ENCODE data around the gene EXOC3L1. TPM values are rescaled to one million over a fixed set of nuclear protein-coding genes. Genes with fewer than 3 reads are reported as not detected.
A peak's percentile ranks its signal among the peaks of the same experiment; 100 is the strongest.

The EXOC3L1 gene
- total and polyA plus RNA-seq, 2 of the 13 experiments (the other 11 are each of a cell fraction or from before 2014, with no cell fraction given), result 0.12 TPM; not detected in 1

DNA sequence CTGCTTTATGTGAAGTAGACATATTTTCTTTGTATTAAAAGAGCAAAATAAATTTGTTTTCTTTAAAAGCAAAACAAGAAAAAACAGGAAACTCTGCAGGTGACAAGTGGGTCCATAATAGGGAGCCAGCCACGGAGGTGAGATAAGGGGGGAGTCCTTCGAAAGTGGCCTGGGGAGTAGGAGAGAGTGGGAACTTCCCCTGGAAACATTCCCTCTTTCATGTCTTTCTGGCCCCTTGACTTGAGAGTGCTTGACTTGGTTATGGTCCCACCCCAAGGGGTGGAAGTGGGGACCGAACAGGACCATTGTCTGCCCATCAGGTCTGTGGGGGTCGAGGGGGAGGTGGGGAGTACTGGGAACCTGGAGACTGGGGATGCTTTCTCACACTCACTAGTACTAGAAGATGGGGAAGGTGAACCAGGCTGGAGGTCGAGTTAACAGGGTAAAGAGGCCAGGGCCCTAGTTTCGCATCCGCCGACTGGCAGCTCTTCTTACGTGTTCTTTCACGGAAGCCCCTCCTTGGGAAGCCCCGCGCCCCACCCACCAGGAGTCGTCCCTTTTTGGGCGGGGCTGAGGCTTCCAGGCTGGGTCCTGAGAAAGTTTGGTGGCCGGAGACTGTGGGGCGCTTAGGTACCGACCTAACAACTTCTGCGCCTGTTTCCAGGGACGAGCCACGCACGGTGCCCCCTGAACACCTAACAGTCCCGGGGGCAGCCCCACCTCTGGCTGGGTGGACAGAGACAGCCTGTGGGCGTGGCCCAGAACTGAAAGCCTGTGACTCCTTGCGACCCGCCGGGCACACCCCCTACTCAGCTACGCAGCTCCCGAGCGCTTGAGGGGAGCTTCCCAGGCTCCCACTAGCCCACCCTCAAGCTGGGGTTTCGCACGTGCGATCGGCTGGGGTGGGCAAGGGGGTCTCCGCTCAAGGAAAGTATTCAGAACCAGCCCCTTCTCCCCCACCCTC is 31.0 kb downstream of the EXOC3L1 start (continued):
- TF ChIP-seq SOX13 (IDR thresholded peaks at IDR 0.05) (no peak), SOX13 (CRISPR knock-in tag; conservative IDR thresholded peaks at IDR 0.05 in 1 of 2, IDR thresholded peaks at IDR 0.05 in 1 of 2) (no peak), MIXL1 (CRISPR knock-in tag; IDR thresholded peaks at IDR 0.05) (no peak), SIN3B (IDR thresholded peaks at IDR 0.05; ENCODE audit: low read length) (no peak), KLF13 (CRISPR knock-in tag; IDR thresholded peaks at IDR 0.05) (no peak), ZNF562 (CRISPR knock-in tag; IDR thresholded peaks at IDR 0.05; ENCODE audit: borderline replicate concordance) (no peak), RFX5 (IDR thresholded peaks at IDR 0.05; ENCODE audit: low read depth, low read length) (no peak), ZNF263 (CRISPR knock-in tag; IDR thresholded peaks at IDR 0.05) (peak; percentile 17; the same call in 1 of the 2 replicates), ZNF30 (CRISPR knock-in tag; IDR thresholded peaks at IDR 0.05) (no peak), ADNP (CRISPR knock-in tag; IDR thresholded peaks at IDR 0.05) (no peak), MXD4 (CRISPR knock-in tag; IDR thresholded peaks at IDR 0.05) (peak; percentile 2; the same call in 1 of the 2 replicates), SP1 (IDR thresholded peaks at IDR 0.05) (no peak), SP1 (CRISPR knock-in tag; IDR thresholded peaks at IDR 0.05) (no peak), ZNF230 (CRISPR knock-in tag; IDR thresholded peaks at IDR 0.05) (no peak), ELF3 (CRISPR knock-in tag; IDR thresholded peaks at IDR 0.05) (no peak)
- TF ChIP-seq, protein P1, sequence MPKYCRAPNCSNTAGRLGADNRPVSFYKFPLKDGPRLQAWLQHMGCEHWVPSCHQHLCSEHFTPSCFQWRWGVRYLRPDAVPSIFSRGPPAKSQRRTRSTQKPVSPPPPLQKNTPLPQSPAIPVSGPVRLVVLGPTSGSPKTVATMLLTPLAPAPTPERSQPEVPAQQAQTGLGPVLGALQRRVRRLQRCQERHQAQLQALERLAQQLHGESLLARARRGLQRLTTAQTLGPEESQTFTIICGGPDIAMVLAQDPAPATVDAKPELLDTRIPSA (CRISPR knock-in tag; IDR thresholded peaks at IDR 0.05; ENCODE audit: borderline replicate concordance), result no peak
- TF ChIP-seq, protein P2, sequence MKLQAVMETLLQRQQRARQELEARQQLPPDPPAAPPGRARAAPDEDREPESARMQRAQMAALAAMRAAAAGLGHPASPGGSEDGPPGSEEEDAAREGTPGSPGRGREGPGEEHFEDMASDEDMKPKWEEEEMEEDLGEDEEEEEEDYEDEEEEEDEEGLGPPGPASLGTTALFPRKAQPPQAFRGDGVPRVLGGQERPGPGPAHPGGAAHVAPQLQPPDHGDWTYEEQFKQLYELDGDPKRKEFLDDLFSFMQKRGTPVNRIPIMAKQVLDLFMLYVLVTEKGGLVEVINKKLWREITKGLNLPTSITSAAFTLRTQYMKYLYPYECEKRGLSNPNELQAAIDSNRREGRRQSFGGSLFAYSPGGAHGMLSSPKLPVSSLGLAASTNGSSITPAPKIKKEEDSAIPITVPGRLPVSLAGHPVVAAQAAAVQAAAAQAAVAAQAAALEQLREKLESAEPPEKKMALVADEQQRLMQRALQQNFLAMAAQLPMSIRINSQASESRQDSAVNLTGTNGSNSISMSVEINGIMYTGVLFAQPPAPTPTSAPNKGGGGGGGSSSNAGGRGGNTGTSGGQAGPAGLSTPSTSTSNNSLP (IDR thresholded peaks at IDR 0.05; ENCODE audit: low read depth, low read length), result no peak
- TF ChIP-seq, protein P3, sequence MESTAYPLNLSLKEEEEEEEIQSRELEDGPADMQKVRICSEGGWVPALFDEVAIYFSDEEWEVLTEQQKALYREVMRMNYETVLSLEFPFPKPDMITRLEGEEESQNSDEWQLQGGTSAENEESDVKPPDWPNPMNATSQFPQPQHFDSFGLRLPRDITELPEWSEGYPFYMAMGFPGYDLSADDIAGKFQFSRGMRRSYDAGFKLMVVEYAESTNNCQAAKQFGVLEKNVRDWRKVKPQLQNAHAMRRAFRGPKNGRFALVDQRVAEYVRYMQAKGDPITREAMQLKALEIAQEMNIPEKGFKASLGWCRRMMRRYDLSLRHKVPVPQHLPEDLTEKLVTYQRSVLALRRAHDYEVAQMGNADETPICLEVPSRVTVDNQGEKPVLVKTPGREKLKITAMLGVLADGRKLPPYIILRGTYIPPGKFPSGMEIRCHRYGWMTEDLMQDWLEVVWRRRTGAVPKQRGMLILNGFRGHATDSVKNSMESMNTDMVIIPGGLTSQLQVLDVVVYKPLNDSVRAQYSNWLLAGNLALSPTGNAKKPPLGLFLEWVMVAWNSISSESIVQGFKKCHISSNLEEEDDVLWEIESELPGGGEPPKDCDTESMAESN (CRISPR knock-in tag; conservative IDR thresholded peaks at IDR 0.05), result no peak
- TF ChIP-seq, protein P4, sequence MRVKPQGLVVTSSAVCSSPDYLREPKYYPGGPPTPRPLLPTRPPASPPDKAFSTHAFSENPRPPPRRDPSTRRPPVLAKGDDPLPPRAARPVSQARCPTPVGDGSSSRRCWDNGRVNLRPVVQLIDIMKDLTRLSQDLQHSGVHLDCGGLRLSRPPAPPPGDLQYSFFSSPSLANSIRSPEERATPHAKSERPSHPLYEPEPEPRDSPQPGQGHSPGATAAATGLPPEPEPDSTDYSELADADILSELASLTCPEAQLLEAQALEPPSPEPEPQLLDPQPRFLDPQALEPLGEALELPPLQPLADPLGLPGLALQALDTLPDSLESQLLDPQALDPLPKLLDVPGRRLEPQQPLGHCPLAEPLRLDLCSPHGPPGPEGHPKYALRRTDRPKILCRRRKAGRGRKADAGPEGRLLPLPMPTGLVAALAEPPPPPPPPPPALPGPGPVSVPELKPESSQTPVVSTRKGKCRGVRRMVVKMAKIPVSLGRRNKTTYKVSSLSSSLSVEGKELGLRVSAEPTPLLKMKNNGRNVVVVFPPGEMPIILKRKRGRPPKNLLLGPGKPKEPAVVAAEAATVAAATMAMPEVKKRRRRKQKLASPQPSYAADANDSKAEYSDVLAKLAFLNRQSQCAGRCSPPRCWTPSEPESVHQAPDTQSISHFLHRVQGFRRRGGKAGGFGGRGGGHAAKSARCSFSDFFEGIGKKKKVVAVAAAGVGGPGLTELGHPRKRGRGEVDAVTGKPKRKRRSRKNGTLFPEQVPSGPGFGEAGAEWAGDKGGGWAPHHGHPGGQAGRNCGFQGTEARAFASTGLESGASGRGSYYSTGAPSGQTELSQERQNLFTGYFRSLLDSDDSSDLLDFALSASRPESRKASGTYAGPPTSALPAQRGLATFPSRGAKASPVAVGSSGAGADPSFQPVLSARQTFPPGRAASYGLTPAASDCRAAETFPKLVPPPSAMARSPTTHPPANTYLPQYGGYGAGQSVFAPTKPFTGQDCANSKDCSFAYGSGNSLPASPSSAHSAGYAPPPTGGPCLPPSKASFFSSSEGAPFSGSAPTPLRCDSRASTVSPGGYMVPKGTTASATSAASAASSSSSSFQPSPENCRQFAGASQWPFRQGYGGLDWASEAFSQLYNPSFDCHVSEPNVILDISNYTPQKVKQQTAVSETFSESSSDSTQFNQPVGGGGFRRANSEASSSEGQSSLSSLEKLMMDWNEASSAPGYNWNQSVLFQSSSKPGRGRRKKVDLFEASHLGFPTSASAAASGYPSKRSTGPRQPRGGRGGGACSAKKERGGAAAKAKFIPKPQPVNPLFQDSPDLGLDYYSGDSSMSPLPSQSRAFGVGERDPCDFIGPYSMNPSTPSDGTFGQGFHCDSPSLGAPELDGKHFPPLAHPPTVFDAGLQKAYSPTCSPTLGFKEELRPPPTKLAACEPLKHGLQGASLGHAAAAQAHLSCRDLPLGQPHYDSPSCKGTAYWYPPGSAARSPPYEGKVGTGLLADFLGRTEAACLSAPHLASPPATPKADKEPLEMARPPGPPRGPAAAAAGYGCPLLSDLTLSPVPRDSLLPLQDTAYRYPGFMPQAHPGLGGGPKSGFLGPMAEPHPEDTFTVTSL (CRISPR knock-in tag; IDR thresholded peaks at IDR 0.05; ENCODE audit: borderline replicate concordance), result no peak

Data from HepG2 (cell line).